Fibroblast of mammary gland (primary cell): ENCODE results near the gene NIT1.

Experiments
- DNase-seq: peaks from one replicate; pipeline ENCODE4 v3.0.0-alpha.2; 2010; ENCODE audit warnings: low read depth
- H3K4me3 ChIP-seq: 2 replicates; pipeline ENCODE4 v1.5.1; 2011; ENCODE audit warnings: low read depth, mild to moderate bottlenecking, low read length, moderate library complexity; ENCODE audit not compliant: control insufficient read depth
- TF ChIP-seq, protein P1 (sequence below): conservative IDR thresholded peaks from 2 replicates; pipeline ENCODE4 v1.5.1; 2011; ENCODE audit warnings: low read depth, low read length, inconsistent platforms; ENCODE audit not compliant: control insufficient read depth, insufficient read depth

Gene NIT1

DNA sequence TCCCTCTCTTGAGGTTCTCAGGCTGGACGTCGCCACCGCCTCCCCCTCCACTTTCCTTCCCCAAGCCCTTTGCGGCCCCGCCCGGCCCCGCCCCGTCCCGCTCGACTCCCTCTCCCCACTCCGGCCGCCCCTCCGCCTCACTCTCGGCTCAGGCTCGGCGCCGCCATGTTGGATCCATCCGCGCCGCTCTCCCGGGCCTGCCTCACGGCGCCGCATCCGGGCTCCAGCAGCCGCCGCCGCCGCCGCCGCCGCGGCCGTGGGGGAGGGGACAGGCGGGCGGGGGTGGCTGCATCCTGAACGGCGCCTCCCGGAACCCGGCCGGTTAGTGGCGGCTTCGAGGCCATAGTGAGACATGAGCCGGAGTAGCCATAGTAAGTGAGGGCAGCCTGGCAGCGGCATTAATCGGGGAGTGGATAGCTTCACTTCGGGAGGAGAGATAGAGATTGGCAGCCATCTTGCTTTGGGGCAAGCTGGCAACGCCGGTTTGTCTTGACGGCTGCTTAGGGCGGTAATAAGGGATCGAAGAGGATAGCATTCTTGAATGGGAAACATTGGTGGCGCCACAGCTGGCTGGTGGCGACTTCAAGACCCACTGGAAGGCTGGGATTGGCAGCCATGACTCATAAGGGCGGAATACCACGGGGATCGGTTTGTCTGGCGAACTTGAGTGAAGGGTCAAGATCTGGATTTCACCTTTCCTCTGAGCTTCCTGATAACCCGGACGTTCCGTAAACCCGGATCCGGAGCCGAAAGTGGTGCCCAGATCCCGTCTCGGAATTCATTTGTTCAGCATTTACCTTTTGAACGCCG is 14.7 kb downstream of the NIT1 start, which contains the start of gene DEDD:
TSS of gene DEDD (minus strand) at position 258 of the 810 bp plus-strand sequence. CDS start 8,205 bp downstream, outside the sequence.
- TF ChIP-seq, protein P1, sequence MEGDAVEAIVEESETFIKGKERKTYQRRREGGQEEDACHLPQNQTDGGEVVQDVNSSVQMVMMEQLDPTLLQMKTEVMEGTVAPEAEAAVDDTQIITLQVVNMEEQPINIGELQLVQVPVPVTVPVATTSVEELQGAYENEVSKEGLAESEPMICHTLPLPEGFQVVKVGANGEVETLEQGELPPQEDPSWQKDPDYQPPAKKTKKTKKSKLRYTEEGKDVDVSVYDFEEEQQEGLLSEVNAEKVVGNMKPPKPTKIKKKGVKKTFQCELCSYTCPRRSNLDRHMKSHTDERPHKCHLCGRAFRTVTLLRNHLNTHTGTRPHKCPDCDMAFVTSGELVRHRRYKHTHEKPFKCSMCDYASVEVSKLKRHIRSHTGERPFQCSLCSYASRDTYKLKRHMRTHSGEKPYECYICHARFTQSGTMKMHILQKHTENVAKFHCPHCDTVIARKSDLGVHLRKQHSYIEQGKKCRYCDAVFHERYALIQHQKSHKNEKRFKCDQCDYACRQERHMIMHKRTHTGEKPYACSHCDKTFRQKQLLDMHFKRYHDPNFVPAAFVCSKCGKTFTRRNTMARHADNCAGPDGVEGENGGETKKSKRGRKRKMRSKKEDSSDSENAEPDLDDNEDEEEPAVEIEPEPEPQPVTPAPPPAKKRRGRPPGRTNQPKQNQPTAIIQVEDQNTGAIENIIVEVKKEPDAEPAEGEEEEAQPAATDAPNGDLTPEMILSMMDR = no peak
- H3K4me3 ChIP-seq = peak within 1 kb of the TSS; percentile 98
- DNase-seq = peak; percentile 95

DNA sequence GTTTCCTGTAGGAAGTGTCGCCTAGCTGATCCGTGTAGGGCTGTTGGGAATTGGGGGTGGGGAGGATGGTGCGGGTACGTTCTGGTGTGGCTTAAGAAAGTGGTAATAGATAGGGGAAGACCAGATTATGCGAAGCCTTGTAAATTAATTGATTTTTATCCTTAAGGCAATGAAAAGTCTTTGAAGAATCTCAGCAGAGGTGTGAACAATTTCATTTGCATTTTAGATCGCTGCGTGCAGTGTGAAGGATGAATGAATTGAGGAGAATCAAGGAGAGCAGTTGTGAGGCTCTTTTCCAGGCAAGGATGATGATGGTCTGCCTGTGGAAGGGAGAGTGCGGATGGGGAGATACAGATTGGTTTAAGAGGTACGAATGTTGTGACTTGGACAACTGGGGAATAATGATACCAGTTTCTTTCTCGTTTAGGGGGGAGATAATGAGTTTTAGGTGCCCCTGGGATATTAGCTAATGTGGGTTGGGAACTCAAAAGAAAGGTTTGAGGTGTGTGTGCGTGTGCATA is 15.4 kb downstream of the NIT1 start:
- DNase-seq = peak; percentile 15
- peak overlapping the region; percentile 98 for H3K4me3 ChIP-seq
- TF ChIP-seq, protein P1 = no peak

DNA sequence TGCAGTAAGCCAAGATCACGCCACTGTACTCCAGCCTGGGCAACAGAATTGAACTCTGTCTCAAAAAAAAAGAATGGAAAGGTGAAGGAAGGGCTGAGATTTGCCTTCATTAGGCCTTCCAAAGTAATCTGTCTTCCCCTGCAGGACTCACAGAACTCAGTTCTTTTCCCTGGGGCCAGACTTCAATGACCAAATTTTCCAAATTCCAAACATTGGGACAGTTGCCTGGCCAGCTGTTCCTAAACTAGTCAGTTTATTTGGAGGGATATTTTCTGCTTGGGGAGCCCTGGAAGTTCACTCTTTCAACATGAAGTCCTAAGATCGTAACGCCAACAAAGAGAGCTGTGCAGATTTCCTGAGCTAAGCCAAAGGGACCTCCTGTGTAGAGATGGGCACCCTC is 20.0 kb downstream of the NIT1 start:
- H3K4me3 ChIP-seq = no peak overlapping the region
- DNase-seq = no peak
- TF ChIP-seq, protein P1 = no peak

DNA sequence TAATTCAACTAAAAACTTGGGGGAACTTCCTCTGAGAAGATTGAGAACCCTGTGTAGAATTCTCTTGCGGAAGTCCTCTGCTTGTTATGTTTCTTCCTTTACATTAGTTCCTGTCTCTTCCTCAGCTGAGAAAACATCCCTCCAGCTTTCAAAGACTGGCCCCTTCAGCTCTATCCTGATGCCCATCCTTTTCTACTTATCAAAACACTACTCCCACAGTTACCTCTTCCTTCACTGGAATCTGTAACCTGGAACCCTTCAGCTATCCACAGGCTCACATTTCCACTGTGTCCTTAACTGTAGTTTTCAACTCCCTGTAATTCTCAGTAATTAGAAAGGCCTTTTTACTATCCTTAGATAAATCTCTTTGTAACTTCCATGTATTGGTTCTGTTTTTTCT is 20.5 kb downstream of the NIT1 start:
- no peak overlapping the region for H3K4me3 ChIP-seq
- no peak for DNase-seq
- TF ChIP-seq, protein P1 = no peak

DNA sequence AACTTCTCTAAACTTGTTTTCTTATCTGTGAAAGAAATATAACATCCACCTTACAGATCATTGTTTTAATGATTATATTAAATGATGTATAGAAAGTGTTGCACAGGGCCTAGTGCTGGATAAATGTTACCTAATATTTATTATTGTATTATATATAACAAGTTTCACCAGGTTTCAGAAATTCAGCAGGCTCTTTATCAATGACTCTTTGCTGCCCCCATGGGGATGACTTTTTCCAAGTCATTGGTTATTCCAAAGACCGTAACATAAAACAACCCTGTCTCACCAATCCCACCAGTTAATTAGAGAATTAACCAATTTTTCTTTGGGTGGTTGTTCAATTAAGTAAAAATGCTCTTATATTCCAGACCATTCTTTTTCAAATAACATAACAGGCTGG is 21.9 kb downstream of the NIT1 start:
- peak; percentile 60 for DNase-seq
- TF ChIP-seq, protein P1 = peak; percentile 55
- no peak overlapping the region for H3K4me3 ChIP-seq

DNA sequence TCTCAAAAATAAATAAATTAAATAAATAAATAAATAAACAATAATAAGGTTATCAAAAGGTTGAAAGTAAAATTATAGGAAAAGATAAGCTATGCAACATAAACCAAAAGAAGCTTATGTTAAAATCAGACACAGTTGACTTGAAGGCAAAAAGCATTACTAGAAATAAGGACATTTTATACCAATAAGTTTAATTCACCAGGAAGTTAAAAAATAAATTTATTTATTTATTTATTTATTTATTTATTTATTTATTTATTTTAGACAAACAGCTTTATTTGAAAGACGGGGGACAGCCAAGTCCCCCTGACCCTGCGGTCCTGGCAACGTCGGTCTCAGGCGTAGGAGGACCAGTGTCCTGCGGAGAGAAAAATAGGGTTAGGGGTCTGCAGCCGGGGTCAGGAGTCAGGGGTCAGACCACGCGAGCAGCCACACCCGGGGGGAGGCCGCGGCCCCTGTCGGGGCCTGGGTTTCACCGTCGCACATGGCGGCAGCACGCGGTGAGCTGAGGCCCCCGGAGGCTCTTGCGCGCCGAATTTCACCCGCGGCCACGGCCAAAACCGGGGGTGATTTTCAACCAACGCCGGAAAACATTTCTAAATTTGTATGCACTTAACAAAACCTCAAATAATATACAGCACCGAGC is 23.0 kb downstream of the NIT1 start:
- H3K4me3 ChIP-seq = no peak overlapping the region
- DNase-seq = no peak
- TF ChIP-seq, protein P1 = no peak
